GM12891 (cell line): ENCODE results near the gene MRPL19.

ENCODE experiments used
- POLR2A ChIP-seq: IDR thresholded peaks from 2 replicates; pipeline ENCODE4 v1.6.1; 2011; ENCODE audit warnings: low read depth, low read length, control low read depth
- SPI1 ChIP-seq: IDR thresholded peaks from 2 replicates; pipeline ENCODE4 v1.6.1; 2011; ENCODE audit warnings: low read depth, low read length, control low read depth

- no peak for TF ChIP-seq POLR2A
- TF ChIP-seq SPI1 = no peak
These were observed 61.3 kb downstream of the MRPL19 start for GRCh38 chr2:75707901-75708300.
